T-helper 1 cell treated with Interleukin-12 subunit alpha and Interleukin-12 subunit beta and Interleukin-4 antibody, amounts not matched to agents 30 ng/mL and 1 ng/mL, for 36 hours (primary cell): Measurements from ENCODE around the gene U2SURP. TPM values are rescaled to one million over a fixed set of nuclear protein-coding genes. Genes with fewer than 3 reads are reported as not detected.
"Not testable (repeated sequence)": the region's sequence is repeated elsewhere in the genome, so short reads cannot be mapped to it uniquely, and the experiment has no call there.

Experiments
- intact Hi-C: fragments of 100-400 bp; cut with micrococcal nuclease; formaldehyde crosslinking; loops from one replicate; pipeline ENCODE4 v1.15.1; 2024
- total RNA-seq: library from RNA; stranded (reverse); gene quantifications from 2 replicates; pipeline ENCODE4 v1.2.3, GENCODE V29; 2022

The U2SURP gene
- total RNA-seq, 1 donor from 2014 or later, result 136 TPM

DNA sequence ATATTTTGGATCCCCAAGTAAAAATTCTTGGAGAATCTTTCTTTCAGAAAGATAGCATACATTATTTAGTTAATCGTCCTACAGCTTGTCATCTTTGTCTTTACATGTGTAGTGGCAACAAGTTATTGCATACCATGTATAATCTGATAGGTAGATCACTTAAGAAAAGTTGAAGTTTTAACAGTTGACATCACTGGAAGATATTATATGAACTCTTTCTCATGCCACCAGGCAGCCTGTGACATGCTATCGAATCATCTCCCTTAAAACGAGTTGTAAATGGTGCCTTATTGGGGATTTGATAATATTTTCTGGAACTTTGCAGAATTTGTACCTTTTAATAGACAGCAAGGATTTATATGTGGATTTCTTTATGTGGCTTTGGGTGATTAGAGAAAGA, 8.7 kb downstream of the U2SURP start:
- intact Hi-C loops, result no loop called here

DNA sequence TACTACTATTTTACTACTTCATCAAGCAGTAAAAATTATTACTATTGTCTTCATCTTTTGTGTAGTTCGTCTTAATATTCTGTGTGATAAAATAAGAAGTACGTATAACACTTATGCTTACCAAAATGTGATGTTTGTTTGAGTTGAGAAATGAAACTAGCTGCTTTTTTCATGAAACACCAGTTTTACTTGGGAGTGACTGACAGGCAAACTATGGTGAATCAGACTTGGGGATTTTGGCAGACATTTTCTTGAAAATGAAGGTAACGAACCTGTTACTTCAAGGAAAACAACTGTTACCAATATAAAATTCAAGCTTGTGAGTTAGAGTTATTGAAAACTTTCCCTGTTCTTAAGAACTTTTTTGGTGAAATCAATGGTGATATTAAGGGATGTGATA, 10.3 kb downstream of the U2SURP start:
- intact Hi-C loops, result loop anchor here (1.0 kb wide), 1 partner anchor 9 kb away; no protein-coding TSS in a partner anchor

DNA sequence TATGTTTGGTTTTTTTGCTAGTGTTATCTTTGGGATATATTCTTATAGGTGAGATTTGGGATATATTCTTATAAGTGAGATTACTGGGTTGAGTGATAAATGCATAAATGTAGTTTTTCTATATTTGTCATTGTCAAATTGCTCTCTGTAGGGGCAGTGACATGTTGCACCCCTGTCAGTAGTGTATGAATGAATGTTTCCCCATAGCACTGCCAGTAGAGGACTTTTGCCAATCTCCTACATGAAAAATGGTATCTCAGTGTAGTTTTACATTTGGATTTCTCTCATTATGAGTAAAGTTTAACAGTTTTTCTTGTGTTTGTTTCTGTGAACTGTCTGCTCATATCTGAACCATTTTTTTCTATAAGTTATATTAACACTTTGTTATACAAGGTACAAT, 13.6 kb downstream of the U2SURP start:
- intact Hi-C loops, result loop anchor here (5.0 kb wide), 1 partner anchor 37 kb away; no protein-coding TSS in a partner anchor

DNA sequence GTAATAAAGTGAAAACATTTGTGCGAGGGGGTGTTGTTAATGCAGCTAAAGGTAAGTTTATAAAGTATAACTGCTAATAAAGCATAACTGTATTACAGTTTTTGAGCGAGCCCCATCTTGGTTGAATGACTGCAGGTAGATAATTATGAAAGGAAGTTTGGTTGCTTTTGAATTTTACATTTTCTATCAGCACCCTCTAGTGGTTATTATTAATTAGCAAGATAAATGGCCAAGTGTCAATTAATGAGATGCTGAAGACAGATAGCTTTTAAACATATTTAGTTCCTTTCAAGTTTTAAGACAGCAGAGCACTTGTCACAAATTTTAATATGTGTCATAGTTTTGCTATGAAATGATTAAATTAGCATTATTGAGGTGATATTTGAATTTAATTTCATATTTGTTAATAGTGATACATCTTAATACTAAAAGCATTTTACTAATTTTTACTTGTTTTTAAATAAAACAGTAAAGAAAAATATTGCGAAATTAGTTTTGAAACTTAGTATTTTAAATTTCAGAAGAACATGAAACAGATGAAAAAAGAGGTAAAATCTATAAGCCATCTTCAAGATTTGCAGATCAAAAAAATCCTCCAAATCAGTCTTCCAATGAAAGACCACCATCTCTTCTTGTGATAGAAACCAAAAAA, 15.1 kb downstream of the U2SURP start:
- intact Hi-C loops, result loop anchor here (5.0 kb wide), 1 partner anchor 36 kb away; no protein-coding TSS in a partner anchor

DNA sequence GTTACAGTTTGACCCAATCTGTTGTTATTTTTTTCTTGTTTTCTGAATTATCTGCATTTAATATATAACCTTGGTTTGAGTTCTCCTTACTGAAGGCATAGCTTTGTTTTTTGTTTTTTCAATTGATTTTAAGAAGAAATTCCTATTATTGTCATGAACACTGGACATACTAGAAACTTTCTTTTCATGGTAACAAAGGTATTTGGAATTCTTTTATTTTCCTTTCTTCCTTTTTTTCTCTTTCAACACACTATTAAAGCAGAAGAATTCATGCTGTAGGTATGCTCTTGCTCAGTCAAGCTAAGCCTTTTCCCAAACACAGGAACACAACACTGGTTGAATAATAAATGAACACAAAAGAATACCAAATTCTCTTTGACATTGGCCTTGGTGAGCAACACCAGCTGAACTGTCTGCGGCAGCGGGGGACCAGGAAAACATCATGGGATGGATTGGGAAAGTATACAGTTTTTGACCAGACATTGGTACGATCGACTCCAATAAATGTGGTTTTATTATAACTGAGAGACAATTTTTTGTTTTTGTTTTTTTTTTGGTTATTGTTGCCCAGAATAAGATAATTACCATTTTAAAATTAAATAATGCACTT, 23.1 kb downstream of the U2SURP start:
- intact Hi-C loops, result no loop called here

DNA sequence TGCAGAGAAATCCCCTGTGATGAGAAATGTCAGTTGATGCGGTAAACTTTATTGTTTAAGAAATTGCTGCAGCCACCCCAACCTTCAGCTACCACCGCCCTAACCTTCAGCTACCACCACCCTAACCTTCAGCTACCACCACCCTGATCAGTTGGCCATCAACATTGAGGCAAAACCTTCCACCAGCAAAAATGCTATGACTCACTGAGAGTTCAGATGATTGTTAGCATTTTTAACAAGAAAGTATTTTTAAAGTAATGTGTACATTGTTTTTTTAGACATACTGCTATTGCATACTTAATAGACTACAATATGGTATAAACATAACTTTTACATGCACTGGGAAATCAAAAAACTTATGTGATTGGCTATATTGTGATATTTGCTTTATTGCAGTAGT, 30.0 kb downstream of the U2SURP start:
- intact Hi-C loops, result no loop called here

DNA sequence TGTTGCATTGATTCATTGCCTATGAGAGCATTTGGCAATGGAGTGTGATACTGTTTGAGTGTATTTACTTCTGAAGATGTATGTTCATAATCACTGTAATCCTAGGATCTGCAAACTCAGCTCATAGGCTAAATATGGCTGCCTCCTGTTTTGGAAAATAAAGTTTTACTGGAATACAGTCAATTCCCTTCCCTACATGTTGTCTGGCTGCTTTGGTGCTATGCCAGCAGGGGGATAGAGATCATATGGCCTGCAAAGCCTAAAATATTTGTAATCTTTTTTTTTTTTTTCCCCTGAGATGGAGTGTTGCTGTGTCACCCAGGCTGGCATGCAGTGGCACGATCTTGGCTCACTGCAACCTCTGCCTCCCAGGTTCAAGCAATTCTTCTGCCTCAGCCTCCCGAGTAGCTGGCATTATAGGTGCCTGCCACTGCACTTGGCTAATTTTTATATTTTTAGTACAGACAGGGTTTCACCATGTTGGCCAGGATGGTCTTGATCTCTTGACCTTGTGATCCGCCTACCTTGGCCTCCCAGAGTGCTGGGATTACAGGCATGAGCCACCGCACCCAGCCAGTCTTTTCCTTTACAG, 30.5 kb downstream of the U2SURP start:
- intact Hi-C loops, result not testable (repeated sequence)

DNA sequence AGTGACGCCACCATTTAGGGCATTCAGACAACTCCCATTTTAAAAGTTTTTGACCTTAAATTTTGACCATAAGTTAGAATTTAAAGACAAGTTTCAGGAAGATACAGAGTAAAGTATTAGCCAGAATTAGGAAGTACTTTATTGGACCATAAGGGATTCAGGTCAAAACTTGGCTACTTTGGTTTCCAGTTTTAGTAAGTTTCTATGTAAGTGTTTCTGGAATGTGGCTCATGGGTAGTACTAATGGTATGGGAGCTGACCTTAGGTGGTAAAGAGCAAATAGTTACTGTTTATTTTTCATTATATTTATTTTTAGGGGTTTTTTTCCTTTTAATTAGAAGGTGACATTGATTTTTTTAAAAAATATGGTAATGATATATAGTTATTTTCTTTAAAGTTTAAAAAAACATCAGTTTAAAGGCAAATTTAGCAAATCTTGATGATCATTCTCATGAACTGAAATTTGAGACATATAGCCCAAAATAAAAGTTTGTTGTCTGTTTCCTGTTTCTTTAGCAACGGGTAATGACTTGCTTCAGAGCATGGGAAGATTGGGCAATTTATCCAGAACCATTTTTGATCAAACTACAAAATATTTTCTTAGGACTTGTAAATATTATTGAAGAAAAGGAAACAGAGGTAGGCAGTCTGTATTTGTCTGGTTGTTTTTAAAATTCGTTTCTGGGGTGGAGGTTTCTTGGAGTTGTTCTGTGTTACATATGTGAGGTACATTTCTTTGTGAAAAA, 34.3 kb downstream of the U2SURP start:
- intact Hi-C loops, result loop anchor here (2.0 kb wide), 1 partner anchor 33 kb away; no protein-coding TSS in a partner anchor

DNA sequence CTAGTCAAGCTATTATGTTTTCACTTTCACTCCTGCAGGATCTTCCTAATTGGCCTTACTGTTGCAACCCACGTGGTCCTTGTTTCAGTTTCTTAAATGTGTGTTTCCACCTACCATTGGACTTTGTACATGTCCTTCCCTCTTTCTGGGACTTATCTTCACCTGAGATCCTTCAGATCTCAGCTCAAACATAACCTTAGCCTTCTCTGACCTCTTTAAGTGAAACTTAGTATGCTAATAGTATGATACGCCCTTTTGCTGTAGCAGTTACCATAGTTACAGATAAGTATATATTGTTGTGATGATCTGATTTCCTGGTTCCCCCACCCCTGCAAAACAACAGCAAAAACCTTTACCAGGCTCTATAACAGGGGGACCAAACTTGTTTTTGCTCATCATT, 35.2 kb downstream of the U2SURP start:
- intact Hi-C loops, result loop anchor here (2.0 kb wide), 1 partner anchor 34 kb away; no protein-coding TSS in a partner anchor

DNA sequence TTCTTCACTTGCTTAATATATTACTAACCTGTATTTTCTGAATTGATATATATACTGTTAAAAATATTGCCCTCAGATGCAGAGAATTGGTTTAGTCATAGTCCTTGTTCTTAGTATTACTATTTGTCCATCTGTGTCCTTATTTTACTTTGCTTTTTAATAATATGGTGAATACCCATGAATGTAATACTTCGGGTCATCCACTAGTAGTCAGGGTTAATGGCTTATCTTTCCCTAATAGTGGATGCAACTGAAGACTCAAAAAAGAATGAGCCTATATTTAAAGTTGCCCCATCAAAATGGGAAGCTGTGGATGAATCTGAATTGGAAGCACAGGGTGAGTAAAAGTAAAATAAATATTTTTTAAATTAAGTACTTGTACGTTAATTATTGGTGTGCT, 36.5 kb downstream of the U2SURP start:
- intact Hi-C loops, result loop anchor here (2.0 kb wide), 1 partner anchor 35 kb away; no protein-coding TSS in a partner anchor

DNA sequence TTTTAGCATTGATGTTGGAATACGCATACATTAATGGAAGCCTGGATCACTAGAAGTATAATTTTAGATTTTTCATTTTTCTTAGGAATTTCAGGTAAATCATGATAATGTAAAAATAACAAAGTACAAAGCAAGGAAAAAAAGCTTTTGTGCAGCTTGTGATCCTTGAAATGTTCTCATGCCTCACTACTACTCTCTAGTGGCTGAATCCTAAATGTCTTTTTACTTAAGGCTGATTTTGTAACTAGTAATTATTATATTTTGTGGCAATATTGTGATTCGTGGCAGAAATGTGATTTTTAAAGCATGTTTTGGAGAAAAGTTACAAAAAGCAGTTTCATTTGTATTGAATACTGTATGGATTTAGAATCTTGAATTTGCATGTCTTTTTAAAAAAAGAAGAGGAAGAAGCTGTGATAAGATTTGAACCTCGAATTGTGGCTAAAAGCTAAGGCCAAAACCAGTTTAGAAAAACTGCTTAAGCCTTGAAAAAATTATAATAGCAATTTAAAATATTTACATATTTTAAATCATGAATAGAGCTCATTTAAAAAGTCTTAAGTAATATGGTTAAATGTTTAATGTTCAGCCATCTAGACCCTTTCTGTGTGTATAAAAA, 39.0 kb downstream of the U2SURP start:
- intact Hi-C loops, result loop anchor here (2.0 kb wide), 2 partner anchors 18 to 634 kb away; no protein-coding TSS in a partner anchor

DNA sequence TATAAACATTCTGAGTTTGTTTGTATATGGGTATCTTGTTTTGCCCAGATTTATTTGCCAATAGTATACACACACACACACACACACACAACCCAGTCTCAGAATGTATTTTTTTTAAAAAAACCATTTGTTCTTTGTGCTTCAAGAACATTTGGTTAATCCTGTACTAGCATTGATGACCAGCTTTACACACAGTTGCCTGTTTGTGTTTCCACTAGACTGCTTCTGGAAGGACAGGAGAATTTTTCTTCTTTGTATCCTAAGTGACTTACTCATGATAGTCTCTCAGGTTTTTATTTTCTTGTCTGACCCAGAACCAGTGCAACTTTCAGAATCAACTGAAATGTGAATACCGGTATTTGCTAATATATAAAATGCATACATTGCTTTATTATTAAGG, 40.5 kb downstream of the U2SURP start:
- intact Hi-C loops, result loop anchor here (2.0 kb wide), 2 partner anchors 19 to 633 kb away; no protein-coding TSS in a partner anchor

DNA sequence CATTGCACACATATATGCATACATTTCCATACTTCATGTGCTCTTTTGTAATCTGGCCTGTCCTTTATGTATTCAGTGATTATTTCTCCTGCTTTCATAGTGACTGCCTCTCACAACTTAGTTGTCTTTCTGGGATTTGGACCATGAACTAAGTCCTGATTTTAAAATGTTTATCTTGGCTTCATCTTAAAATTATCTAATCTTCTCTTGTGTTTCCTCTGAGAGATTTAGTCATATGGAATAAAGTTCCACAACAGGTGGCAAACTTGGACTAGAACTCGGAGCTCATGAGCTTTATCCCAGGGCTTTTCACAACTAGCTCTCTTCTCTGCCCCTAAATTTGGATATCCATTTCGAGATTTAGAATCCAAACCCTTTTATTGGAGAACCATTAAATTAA, 44.3 kb downstream of the U2SURP start:
- intact Hi-C loops, result no loop called here

DNA sequence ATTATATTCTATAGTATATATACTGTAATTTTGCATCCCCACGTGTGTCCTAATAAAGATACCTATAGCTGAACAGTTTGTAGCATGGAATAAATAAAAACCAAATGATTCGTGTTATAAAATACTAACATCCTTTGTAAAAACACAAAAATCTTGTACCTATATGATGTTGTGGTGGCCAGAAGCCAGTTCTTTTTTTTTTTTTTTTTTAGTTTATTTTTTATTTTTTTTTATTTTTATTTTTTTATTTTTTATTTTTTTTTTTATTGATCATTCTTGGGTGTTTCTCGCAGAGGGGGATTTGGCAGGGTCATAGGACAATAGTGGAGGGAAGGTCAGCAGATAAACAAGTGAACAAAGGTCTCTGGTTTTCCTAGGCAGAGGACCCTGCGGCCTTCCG, 44.7 kb downstream of the U2SURP start:
- intact Hi-C loops, result not testable (repeated sequence)

DNA sequence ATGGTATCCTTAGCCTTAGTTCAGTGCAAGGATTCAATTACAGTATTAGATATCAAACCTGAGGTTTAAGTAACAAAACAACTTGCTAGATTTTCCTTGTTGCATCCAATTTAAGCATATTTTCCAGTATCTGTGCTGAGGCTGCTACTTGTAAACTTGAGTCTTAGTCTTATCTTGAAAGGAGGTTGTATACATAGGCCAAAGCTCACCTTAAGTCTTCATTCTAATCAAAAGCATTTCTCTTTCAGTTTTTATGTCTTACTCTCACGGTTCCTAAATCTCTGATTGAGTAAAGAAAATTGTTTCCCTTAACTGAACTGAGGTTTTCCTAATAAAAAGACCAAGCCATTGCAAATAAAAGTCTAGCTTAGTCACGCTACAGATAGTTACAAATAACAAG, 52.6 kb downstream of the U2SURP start:
- intact Hi-C loops, result loop anchor here (5.0 kb wide), 1 partner anchor 37 kb away; no protein-coding TSS in a partner anchor

DNA sequence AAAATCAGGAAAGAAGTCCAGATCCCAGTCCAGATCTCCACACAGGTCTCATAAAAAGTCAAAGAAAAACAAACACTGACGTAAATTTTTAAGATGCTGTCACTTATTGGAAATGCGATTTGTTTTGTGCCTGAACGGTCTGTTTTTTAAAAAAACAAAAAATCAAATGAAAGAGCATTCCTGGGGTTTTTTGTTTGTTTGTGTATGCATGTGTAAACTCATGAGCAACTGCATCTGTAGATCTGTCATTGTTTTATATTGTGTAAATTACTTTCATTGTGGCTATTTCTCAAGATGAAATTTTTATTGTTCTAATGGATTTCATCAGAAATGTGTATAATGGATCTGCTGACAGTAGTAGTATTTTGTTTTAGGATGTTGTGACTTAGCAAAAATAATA, 55.0 kb downstream of the U2SURP start:
- intact Hi-C loops, result no loop called here

DNA sequence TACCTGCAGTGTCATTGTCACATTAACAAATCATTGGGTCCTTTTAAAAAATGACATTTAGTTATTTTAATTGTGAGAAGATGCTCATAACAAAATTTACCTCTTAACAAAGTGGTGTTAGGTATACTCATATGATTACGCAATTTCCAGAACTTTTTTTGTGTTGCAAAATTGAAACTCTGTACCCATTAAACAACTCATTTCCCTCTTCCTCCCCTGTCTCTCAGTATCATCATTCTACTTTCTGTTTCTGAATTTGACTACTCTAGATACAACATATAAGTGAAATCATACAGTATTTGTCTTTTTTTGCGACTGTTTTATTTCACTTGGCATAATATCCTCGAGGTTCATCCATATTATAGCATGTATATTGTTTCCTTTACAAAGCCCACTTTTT, 59.5 kb downstream of the U2SURP start:
- intact Hi-C loops, result loop anchor here (1.0 to 5.0 kb wide), 6 partner anchors 58 to 911 kb away; partner anchors contain the start of genes CHST2 and DIPK2A

DNA sequence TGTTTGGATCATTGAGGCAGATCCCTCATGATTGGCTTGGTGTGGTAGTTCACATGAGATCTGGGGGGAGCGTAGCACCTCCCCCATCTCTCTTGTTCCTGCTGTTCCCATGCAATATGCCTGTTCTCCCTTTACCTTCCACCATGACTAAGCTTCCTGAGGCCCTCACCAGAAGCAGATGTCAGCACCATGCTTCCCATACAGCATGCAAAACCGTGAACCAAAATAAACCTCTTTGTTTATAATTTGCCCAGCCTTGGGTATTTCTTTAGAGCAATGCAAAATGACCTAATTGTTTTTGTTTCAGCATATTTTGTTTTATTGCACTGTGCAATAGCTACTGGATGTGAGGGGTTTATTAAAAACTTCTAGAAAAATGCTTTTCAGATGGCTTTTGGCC, 61.6 kb downstream of the U2SURP start:
- intact Hi-C loops, result loop anchor here (5.0 kb wide), 3 partner anchors 109 to 909 kb away; partner anchors contain the start of gene DIPK2A

DNA sequence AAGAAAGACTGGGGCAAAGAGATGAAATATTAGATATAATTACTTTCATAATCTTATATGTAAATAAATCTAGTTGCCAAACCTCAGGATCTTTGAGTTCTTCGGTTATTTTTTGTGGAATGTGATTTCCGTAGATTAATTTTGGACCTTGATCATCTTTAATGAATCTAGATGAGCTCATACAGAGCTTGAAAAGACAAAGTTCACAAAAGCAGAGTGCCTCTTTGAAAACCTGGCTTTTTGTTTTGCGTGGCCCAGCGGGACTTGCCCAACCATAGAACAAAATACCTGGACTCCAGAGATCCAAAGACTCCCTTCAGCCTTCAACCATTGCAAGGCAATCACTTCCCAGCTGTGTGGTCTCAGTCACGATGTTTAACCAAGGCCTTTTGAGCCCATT, 63.4 kb downstream of the U2SURP start:
- intact Hi-C loops, result loop anchor here (5.0 kb wide), 3 partner anchors 108 to 908 kb away; partner anchors contain the start of gene DIPK2A

DNA sequence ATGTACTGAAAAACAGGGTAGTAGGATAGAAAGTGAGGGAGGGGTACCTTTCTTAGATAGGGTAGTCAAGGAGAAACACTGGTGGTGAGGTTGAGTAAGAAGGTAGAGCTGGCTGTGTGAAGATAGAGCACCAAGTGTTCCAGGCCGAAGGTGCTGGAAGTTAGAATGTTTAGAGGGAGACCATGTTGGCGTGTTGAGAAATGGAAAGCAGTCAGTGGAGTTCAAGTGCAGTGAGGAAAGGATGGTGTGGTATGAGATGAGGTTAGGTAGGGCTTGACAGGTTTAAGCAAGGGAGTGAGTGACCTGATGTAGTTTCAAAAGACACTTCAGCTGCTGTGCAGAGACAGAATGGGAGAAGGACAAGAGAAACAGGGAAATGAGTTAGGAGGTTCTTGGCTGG, 64.0 kb downstream of the U2SURP start:
- intact Hi-C loops, result no loop called here

DNA sequence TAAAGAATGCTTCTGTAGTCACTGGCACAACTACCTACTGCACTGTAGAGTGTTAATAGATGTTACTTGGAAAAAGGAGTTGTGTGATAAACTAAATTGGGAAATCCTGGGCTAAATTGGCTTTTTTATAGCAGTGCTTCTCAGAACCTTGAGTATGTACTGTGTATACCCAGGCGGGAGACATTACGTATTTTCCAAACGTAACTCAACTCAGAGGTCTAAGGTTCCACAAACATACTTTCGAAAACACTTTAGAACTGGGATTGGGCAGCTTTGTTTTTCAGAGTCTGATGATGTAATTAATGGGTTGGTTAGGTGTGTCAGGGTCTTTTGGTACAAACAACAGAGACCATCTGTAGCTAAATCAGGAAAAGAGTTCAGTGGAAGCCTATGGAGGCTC, 64.7 kb downstream of the U2SURP start:
- intact Hi-C loops, result no loop called here
